HL-60 (cell line): ENCODE results near the gene FOXJ3.

Source experiments
- DNase-seq, 2 experiments: peaks; one replicate each; pipeline ENCODE4 v3.0.0-alpha.2; 2010 to 2020; ENCODE audit warnings: low read depth in 1 of 2, low spot score in 1 of 2
- H3K27ac ChIP-seq: fragments of 250-450 bp; sonication (Bioruptor Pico); replicated peaks from 2 replicates; pipeline ENCODE4 v1.5.1; 2020; ENCODE audit warnings: mild to moderate bottlenecking, moderate library complexity
- H3K27me3 ChIP-seq: fragments of 250-450 bp; sonication (Bioruptor Pico); 2 replicates; pipeline ENCODE4 v1.5.1; 2021; ENCODE audit warnings: mild to moderate bottlenecking, moderate library complexity; ENCODE audit not compliant: insufficient read depth, poor library complexity, severe bottlenecking
- H3K4me3 ChIP-seq: replicated peaks from 2 replicates; pipeline ENCODE4 v1.5.1; 2011; ENCODE audit warnings: mild to moderate bottlenecking, control low read depth, low read length; ENCODE audit not compliant: insufficient read depth
- CTCF ChIP-seq: IDR thresholded peaks from one replicate; pipeline ENCODE4 v1.5.1; 2011; ENCODE audit warnings: low read length, control low read depth, inconsistent platforms; ENCODE audit not compliant: insufficient read depth
- GABPA ChIP-seq: IDR thresholded peaks from 2 replicates; pipeline ENCODE4 v1.6.1; 2012; ENCODE audit warnings: low read depth
- POLR2AphosphoS5 ChIP-seq: IDR thresholded peaks from 2 replicates; pipeline ENCODE4 v1.6.1; 2012; ENCODE audit warnings: low read depth
- REST ChIP-seq: IDR thresholded peaks from 2 replicates; pipeline ENCODE4 v1.6.1; 2012; ENCODE audit warnings: low read depth; ENCODE audit not compliant: insufficient replicate concordance
- SPI1 ChIP-seq: IDR thresholded peaks from 2 replicates; pipeline ENCODE4 v1.6.1; 2012; ENCODE audit warnings: low read depth, mild to moderate bottlenecking, borderline replicate concordance

FOXJ3 gene

GRCh38 chr1:42298520-42298919 is 36.5 kb downstream of the FOXJ3 start:
- TF ChIP-seq GABPA, result no peak
- no peak for TF ChIP-seq POLR2AphosphoS5
- TF ChIP-seq CTCF, result no peak
- TF ChIP-seq SPI1, result no peak
- TF ChIP-seq REST, result no peak
- Histone ChIP-seq H3K4me3 (no peak overlapping the region), H3K27me3 (no peaks in the 10 kb centered on the region), H3K27ac (no peak overlapping the region)
- DNase-seq, result no peak

GRCh38 chr1:42295816-42296215 is 39.2 kb downstream of the FOXJ3 start:
- H3K27ac ChIP-seq, result no peak overlapping the region
- DNase-seq, result no peak
- H3K27me3 ChIP-seq, result no peaks in the 10 kb centered on the region
- no peak for TF ChIP-seq CTCF
- TF ChIP-seq SPI1, result no peak
- TF ChIP-seq POLR2AphosphoS5, result no peak
- no peak for TF ChIP-seq REST
- no peak for TF ChIP-seq GABPA
- H3K4me3 ChIP-seq, result no peak overlapping the region

- DNase-seq, result no peak
- H3K27me3 ChIP-seq, result no peaks in the 10 kb centered on the region
- H3K4me3 ChIP-seq, result no peak overlapping the region
- TF ChIP-seq SPI1 (no peak), GABPA (no peak), POLR2AphosphoS5 (no peak), REST (no peak), CTCF (no peak)
- no peak overlapping the region for H3K27ac ChIP-seq
Observed at GRCh38 chr1:42290130-42290529, 44.9 kb downstream of the FOXJ3 start.
